ENCODE data around the gene LRRFIP1.
"Not testable (repeated sequence)": the region's sequence is repeated elsewhere in the genome, so short reads cannot be mapped to it uniquely, and the experiment has no call there.

LRRFIP1 gene, protein sequence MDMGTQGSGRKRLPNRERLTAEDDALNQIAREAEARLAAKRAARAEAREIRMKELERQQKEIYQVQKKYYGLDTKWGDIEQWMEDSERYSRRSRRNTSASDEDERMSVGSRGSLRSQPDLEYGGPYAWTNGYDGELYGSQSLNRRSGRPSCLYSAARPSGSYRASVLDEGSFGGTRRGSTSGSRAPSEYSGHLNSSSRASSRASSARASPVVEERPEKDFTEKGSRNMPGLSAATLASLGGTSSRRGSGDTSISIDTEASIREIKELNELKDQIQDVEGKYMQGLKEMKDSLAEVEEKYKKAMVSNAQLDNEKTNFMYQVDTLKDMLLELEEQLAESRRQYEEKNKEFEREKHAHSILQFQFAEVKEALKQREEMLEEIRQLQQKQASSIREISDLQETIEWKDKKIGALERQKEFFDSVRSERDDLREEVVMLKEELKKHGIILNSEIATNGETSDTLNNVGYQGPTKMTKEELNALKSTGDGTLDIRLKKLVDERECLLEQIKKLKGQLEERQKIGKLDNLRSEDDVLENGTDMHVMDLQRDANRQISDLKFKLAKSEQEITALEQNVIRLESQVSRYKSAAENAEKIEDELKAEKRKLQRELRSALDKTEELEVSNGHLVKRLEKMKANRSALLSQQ

GRCh38 chr2:237627441-237628246 is at the start of gene LRRFIP1:
Gene LRRFIP1 (plus strand): TSS chr2:237627587. CDS start chr2:237627645, 58 bp downstream.
- no peak for DNase-seq

- DNase-seq: no peak
Observed at GRCh38 chr2:237577956-237578870, 49.2 kb upstream of the LRRFIP1 start.

DNA sequence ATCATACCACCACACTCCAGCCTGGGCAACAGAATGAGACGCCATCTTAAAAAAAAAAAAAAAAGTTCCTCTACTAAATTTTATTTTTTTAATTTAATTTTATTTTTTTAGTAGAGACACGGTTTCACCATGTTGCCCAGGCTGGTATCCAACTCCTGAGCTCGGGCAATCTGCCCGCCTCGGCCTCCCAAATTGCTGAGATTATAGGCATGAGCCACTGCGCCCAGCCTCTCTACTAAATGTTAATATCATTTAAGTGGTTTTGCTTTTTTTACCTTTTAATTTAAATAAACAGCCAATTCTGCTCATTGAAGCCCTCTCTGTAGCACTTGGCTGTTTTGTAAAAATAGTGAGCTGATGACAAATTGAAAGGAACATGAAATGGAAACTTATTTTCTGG is 46.1 kb upstream of the LRRFIP1 start:
- DNase-seq: no peak

GRCh38 chr2:237581751-237582746 is 45.3 kb upstream of the LRRFIP1 start:
- DNase-seq: peak; percentile 41

DNA sequence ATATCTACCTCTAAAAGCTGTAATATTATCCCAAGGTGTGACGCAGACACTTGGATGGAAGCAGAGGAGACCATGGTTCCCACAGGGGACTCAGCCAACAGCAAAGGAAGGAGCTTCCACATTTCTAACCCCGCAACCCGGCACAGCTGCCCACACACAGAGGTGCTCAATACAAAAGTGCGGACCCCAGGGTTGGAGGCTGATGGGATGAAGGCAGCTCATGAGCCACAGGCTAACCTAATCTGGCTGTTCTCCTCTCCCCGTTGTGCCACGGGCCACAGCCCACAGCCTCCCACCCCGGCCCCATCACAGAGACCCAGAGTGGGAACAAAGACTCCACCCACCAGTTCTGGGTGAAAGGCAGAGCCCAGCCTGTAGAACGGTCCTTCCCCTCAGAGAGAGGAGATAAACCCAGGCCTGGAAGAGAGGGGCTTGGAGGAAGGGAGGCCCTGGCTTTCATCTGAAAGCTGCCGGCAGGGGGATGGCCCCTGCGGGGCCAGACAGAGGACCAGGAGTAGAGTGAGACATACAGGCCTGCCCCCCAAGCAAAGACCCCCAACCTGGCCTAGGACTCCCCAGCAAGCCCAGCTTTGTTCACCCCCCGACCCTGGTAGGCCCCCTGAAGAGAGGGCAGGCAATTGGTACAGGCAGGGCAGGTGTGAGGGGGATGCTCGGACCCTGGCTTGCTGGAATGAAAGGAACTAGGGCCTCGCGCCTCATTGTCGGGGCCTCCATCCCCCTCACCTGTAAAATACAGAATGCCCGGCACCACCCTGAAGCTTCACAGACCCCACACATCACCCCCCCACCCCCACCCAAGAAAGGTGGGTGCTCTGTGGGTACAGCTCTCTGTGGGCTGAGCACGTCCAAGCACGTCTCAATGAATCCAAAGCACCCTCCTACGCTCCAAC is 43.7 kb upstream of the LRRFIP1 start:
- DNase-seq: no peak

GRCh38 chr2:237585590-237586221 is 41.7 kb upstream of the LRRFIP1 start:
- no peak for DNase-seq

DNA sequence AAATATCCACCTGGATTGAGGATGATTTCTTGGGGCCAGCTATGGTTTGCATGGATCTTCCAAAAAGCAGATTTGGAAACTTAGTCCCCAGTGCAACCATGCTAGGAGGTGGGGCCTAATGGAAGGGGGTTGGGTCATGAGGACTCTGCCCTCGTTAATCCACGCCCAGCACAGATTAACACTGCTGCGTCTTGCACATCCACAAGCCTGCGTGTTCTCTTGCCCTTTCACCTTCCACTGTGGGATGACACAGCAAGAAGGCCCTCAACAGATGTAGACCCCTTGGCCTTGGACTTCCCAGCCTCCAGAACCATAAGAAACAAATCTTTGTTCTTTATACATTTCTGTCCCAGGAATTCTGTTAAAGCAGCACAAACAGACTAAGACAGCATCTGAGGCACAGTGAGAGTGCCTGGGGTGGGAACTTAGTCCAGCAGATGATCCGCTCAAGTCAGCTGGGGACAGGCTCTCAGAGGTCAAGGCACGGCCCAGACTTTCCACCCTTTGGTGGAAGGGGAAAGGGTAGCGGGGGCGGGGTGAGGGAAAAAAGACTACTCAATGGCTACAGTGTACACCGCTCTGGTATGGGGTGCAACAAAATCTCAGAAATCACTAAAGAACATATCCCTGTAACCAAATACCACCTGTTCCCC is 39.2 kb upstream of the LRRFIP1 start:
- DNase-seq: no peak

- DNase-seq: no peak
Observed at GRCh38 chr2:237590272-237591140, 36.9 kb upstream of the LRRFIP1 start, which contains the start of gene RAB17. Gene RAB17 (minus strand): TSS chr2:237590734. CDS start chr2:237586154, 4,580 bp downstream.

- peak; percentile 28 for DNase-seq
Observed at GRCh38 chr2:237591141-237591881, 36.1 kb upstream of the LRRFIP1 start.

- DNase-seq: no peak
Observed at GRCh38 chr2:237592425-237592980, 34.9 kb upstream of the LRRFIP1 start.

DNA sequence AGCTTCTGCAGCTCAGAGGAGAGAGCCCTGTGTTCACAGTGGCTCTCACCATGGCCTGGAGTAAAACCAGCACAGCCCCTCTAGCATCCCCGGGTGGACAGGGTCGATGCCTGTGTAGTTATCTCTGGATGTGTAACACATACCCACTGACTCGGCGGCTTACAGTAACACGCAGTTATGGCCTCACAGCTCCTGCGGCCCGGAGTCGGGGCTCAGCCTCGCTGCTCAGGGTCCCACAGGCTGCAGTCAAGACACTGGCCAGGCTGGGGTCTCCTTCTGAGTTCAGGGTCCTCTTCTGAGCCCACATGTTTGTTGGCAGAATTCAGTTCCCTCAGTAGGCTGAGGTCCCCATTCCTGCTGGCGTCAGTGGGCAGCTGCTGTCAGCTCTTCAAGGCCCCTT is 34.4 kb upstream of the LRRFIP1 start:
- no peak for DNase-seq

DNA sequence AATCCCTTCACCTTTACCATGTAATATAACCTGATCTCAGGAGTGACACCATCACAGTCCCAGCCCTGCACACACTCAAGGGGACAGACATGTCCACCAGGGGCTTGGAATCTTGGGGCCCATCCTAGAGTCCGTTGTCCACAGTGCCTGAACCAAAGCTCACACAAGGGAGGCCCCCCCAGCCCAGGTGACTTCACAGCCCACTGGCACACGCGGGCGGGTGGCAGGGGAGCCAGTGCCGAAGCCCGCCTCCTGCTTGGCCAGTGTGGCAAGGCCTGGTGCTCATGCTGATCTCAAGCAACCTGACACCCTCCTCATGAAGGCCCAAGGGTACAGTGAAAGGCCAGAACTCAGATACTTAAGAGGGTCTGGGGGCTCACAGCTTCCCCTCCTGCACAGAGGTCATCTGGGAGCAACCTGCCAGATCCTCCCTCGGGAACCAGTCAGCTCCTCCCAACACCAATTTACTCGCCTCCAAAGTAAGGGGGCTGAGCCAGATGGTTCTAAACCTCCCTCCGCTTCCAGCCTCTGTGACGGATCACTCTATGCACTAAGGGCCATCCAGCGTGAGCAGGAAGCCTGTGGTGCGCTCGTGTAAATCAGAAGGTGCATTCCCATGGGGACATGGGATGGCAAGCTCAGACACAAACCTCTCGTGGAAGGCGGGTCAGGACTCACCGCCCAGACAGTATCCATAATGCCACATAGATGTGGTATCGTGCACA is 33.6 kb upstream of the LRRFIP1 start:
- no peak for DNase-seq

DNA sequence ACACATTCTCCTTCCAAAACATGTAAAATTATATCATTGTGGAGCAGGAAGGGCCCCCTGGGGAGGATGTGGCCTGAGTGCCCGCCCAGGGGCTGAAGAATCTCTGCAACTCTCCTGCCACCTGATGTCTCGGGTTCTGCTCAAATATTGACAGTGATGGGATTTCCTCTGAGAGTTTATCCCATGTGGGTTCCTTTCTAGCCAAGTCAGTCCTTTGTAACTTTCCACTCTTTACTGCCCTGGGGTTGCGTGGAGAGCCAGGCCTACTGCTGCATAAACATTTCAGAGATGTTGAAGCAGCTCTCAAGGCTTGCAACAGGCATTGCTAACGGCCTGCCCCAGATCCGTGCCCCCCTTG is 32.9 kb upstream of the LRRFIP1 start:
- DNase-seq: no peak

- DNase-seq: not testable (repeated sequence)
Observed at GRCh38 chr2:237595829-237596519, 31.4 kb upstream of the LRRFIP1 start.

DNA sequence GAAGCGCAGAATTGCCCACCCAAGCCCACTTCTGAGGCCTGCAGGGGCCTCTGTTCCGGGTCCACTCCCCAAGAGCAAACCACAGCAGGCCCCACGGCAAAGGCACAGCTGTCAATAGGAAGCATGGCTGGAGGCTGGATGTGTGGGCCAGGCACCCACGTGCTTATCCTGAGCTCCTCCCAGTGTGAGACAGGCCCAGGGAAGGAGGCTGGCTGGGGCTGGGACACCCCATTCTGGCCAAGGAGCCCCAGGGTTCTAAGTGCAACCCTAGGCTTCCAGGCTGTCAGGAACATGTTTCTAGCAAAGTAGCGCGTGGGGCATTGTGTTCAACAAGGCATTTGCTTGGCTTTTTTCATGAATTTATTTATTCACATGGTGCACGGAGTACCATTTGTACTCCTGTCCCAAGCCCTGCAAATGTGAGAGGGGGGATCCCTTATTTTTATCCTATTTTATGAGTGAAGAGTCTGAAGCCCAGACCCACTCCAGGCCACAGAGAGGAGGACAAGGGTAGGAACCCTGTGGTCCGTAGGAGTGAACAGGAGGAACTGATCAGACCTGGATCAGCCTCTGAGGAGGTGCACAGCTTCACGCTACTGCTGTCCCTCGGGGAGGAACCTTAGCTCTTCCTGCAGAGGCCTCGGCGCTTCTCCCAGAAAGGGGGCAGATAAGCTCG is 30.7 kb upstream of the LRRFIP1 start:
- DNase-seq: no peak

Data from OCI-M1 (cell line).